Pancreas (tissue), 10 donors: ENCODE measurements around the gene EFTUD2. TPM values are rescaled to one million over a fixed set of nuclear protein-coding genes. Genes with fewer than 3 reads are reported as not detected.

Experiments used
- ATAC-seq, 4 donors: fragments of 200-7000 bp; cut with Tn5 transposase; one replicate each; pipeline versions ENCODE4 v1.8.0 to v1.9.1; 2020; ENCODE audit warnings: mild to moderate bottlenecking in 4 of 4, moderate library complexity in 4 of 4
- DNase-seq, 6 donors: peaks; one replicate each; pipeline ENCODE4 v3.0.0-alpha.2; 2020
- FAIRE-seq: peaks from 2 replicates; lab custom pipeline; 2012; peaks lifted over from hg19 to GRCh38; lab: Jason Lieb, UNC
- H3K27ac ChIP-seq, 4 donors: fragments of 200-600 bp; sonication (generic); 1 replicate in 3 of 4; 2 replicates in 1 of 4; pipeline versions ENCODE4 v1.5.0 to v1.8.0; 2020
- H3K27me3 ChIP-seq, 4 donors: fragments of 200-600 bp; one replicate each; pipeline ENCODE4 v1.8.0; 2021
- H3K36me3 ChIP-seq, 3 donors: fragments of 200-600 bp; sonication (generic) in 1 of 3; one replicate each; pipeline versions ENCODE4 v1.5.0 to v1.8.0; 2020 to 2021
- H3K4me1 ChIP-seq, 3 donors: fragments of 200-600 bp; one replicate each; pipeline ENCODE4 v1.8.0; 2021
- H3K4me3 ChIP-seq, 4 donors: fragments of 200-600 bp; sonication (generic) in 2 of 4; one replicate each; pipeline versions ENCODE4 v1.5.0 to v1.8.0; 2020 to 2021
- H3K9me3 ChIP-seq, 4 donors: fragments of 200-600 bp; one replicate each; pipeline ENCODE4 v1.8.0; 2021
- CTCF ChIP-seq, 4 donors: fragments of 200-600 bp; sonication (generic) in 3 of 4; IDR thresholded peaks; one replicate each; pipeline versions ENCODE4 v1.5.0 to v1.8.0; 2021; ENCODE audit warnings: antibody characterized with exemption in 4 of 4
- WGBS, 2 donors: extraction: QIAGEN DNeasy Blood & Tissue Kit; methylation state at CpG; one replicate each; pipeline ENCODE4 v1.1.7; 2013; 5-methylcytosine and 5-hydroxymethylcytosine counted together
- intact Hi-C, 3 donors: fragments of 100-400 bp; cut with DNase I; formaldehyde crosslinking; loops; one replicate each; pipeline versions ENCODE4 v1.11.1 to v1.14.2; 2022
- polyA plus RNA-seq, 2 donors: library from polyadenylated mRNA; stranded (reverse); fragments of 200-250 nt; gene quantifications; one replicate each; pipeline ENCODE4 v1.2.3, GENCODE V29; 2013
- total RNA-seq, 6 donors: library from RNA; stranded (reverse); fragmentation: NEBNext Ultra II Directional in 4 of 6; extraction: Animal tissue kit (Norgen Biotek cat#: 25700) in 4 of 6; gene quantifications; one replicate each; pipeline versions ENCODE4 v1.2.1 to v1.2.4, GENCODE V29; 2021 to 2023
- donor health status: healthy with polysubstance abuse.
- donor health status: DM: no; HTN: no; CAD: no; lungs with moderate emphysema.
- donor health status: DM: no; HTN: no; CAD: no.
- donor health status: control.
- donor health status: control.
- donor health status: Bipolar disorder and iron deficiency.
- donor health status: DM: yes; HTN: yes; CAD: no.
- donor health status: DM: no; HTN: no; CAD: no.
- donor health status: DM: no; HTN: no; CAD: no.
- donor health status: DM: yes; HTN: yes; CAD: no.

Gene EFTUD2
- total and polyA plus RNA-seq, 8 donors, result 18.8 to 42.7 (median 33.5) TPM

- Histone ChIP-seq H3K27ac (no peak overlapping the region), H3K36me3 (no peaks in the 10 kb centered on the region), H3K27me3 (no peaks in the 10 kb centered on the region), H3K4me1 (peaks cover 0 to 4% (median 0%) of the 10 kb centered on the region in 3 donors), H3K9me3 (no peaks in the 10 kb centered on the region), H3K4me3 (no peak overlapping the region)
- WGBS, 2 donors, result 47 to 73% methylated on average over 6 of the region's 6 CpGs
- ATAC-seq (no peak), FAIRE-seq (no peak), DNase-seq (no peak)
- TF ChIP-seq CTCF (IDR thresholded peaks at IDR 0.05), result no peak
- intact Hi-C loops, result loop anchor here in 1 of 3 donors (10.0 kb wide), 1 partner anchor 181 kb away; no protein-coding TSS in a partner anchor
Measured at GRCh38 chr17:44913676-44914075, 14.4 kb upstream of the EFTUD2 start.

GRCh38 chr17:44912763-44913544 lies 13.7 kb upstream of the EFTUD2 start:
- 77 to 82% methylated on average over 14 of the region's 14 CpGs for WGBS, 2 donors
- no peaks in the 10 kb centered on the region for H3K36me3 ChIP-seq
- intact Hi-C loops, result loop anchor here in 1 of 3 donors (10.0 kb wide), 1 partner anchor 182 kb away; no protein-coding TSS in a partner anchor
- no peak for ATAC-seq
- no peaks in the 10 kb centered on the region for H3K27me3 ChIP-seq
- H3K4me3 ChIP-seq, result no peak overlapping the region
- H3K27ac ChIP-seq, result no peak overlapping the region
- FAIRE-seq, result no peak
- no peak for TF ChIP-seq CTCF (IDR thresholded peaks at IDR 0.05)
- no peak for DNase-seq
- no peaks in the 10 kb centered on the region for H3K9me3 ChIP-seq
- H3K4me1 ChIP-seq, result peaks cover 0 to 4% (median 0%) of the 10 kb centered on the region in 3 donors

GRCh38 chr17:44911133-44912001 lies 12.1 kb upstream of the EFTUD2 start:
- ATAC-seq (peak; percentile 78 to 91 (median 84)), DNase-seq (peak; percentile 50 to 85 (median 66)), FAIRE-seq (no peak)
- Histone ChIP-seq H3K4me1 (peaks cover 0 to 4% (median 0%) of the 10 kb centered on the region in 3 donors), H3K27me3 (no peaks in the 10 kb centered on the region), H3K36me3 (no peaks in the 10 kb centered on the region), H3K4me3 (peak overlapping the region in 2 of 4 donors; percentile 25 to 43), H3K9me3 (no peaks in the 10 kb centered on the region), H3K27ac (no peak overlapping the region)
- intact Hi-C loops, result loop anchor here in 1 of 3 donors (10.0 kb wide), 1 partner anchor 183 kb away; no protein-coding TSS in a partner anchor
- TF ChIP-seq CTCF (IDR thresholded peaks at IDR 0.05), result peak; percentile 25 to 44 (median 36)
- 8% methylated on average over 56 of the region's 56 CpGs for WGBS, 2 donors

GRCh38 chr17:44910231-44911106 lies 11.2 kb upstream of the EFTUD2 start:
- H3K36me3 ChIP-seq, result no peaks in the 10 kb centered on the region
- TF ChIP-seq CTCF (IDR thresholded peaks at IDR 0.05), result no peak
- H3K27ac ChIP-seq, result no peak overlapping the region
- WGBS, 2 donors, result 68 to 69% methylated on average over 13 of the region's 13 CpGs
- no peaks in the 10 kb centered on the region for H3K9me3 ChIP-seq
- FAIRE-seq, result no peak
- intact Hi-C loops, result loop anchor here in 1 of 3 donors (10.0 kb wide), 1 partner anchor 184 kb away; no protein-coding TSS in a partner anchor
- no peak for ATAC-seq
- no peak overlapping the region for H3K4me3 ChIP-seq
- peaks cover 0 to 4% (median 0%) of the 10 kb centered on the region in 3 donors for H3K4me1 ChIP-seq
- H3K27me3 ChIP-seq, result no peaks in the 10 kb centered on the region
- DNase-seq, result no peak
